Suppressor macrophage (primary cell): Measurements from ENCODE around the gene ASPSCR1.

ENCODE experiments used
- DNase-seq, 4 experiments: peaks; one replicate each; pipeline ENCODE4 v3.0.0-alpha.2; 2020 to 2022

The ASPSCR1 gene

GRCh38 chr17:82025401-82026107 lies 48.1 kb downstream of the ASPSCR1 start:
- no peak for DNase-seq

GRCh38 chr17:82028246-82028645 lies 50.8 kb downstream of the ASPSCR1 start:
- DNase-seq: no peak

GRCh38 chr17:82028966-82029365 lies 51.5 kb downstream of the ASPSCR1 start:
- no peak for DNase-seq

GRCh38 chr17:82029391-82029790 lies 52.0 kb downstream of the ASPSCR1 start:
- DNase-seq: no peak

GRCh38 chr17:82029990-82030469 lies 52.6 kb downstream of the ASPSCR1 start:
- DNase-seq: no peak

- peak; percentile 80 to 93 (median 88) for DNase-seq
Measured at GRCh38 chr17:82030470-82031302, 53.3 kb downstream of the ASPSCR1 start.

GRCh38 chr17:82031303-82031884 lies 54.0 kb downstream of the ASPSCR1 start, which contains the start of gene RAC3:
Gene RAC3 (plus strand): TSS chr17:82031678. CDS start chr17:82031762, 84 bp downstream.
- DNase-seq: peak in 3 of 4 experiments; percentile 31 to 69 (median 57)

GRCh38 chr17:82031885-82032627 lies 54.6 kb downstream of the ASPSCR1 start:
- peak in 1 of 4 experiments; percentile 36 for DNase-seq

- no peak for DNase-seq
Measured at GRCh38 chr17:82033359-82034085, 56.1 kb downstream of the ASPSCR1 start.

- no peak for DNase-seq
Measured at GRCh38 chr17:82034371-82035011, 57.1 kb downstream of the ASPSCR1 start.

- DNase-seq: no peak
Measured at GRCh38 chr17:82035488-82035887, 58.1 kb downstream of the ASPSCR1 start.

- no peak for DNase-seq
Measured at GRCh38 chr17:82035956-82036633, 58.7 kb downstream of the ASPSCR1 start.

GRCh38 chr17:82036634-82037091 lies 59.2 kb downstream of the ASPSCR1 start:
- no peak for DNase-seq

GRCh38 chr17:82037092-82037888 lies 59.9 kb downstream of the ASPSCR1 start, which contains the start of gene DCXR:
Gene DCXR (minus strand): TSS chr17:82037697. CDS start chr17:82037682, 15 bp downstream.
- peak; percentile 96 to 99 (median 98) for DNase-seq

- DNase-seq: no peak
Measured at GRCh38 chr17:82037889-82038195, 60.4 kb downstream of the ASPSCR1 start.

- peak; percentile 63 to 81 (median 76) for DNase-seq
Measured at GRCh38 chr17:82038796-82039409, 61.5 kb downstream of the ASPSCR1 start.

- DNase-seq: no peak
Measured at GRCh38 chr17:82039695-82040299, 62.4 kb downstream of the ASPSCR1 start.

- DNase-seq: peak; percentile 11 to 56 (median 38)
Measured at GRCh38 chr17:82041144-82041814, 63.9 kb downstream of the ASPSCR1 start.
